Testis (tissue), 5 donors: ENCODE data around the gene NRBF2. TPM values are rescaled to one million over a fixed set of nuclear protein-coding genes. Genes with fewer than 3 reads are reported as not detected.
A peak's percentile ranks its signal among the peaks of the same experiment; 100 is the strongest.
"Not testable (repeated sequence)": the region's sequence is repeated elsewhere in the genome, so short reads cannot be mapped to it uniquely, and the experiment has no call there.

Experiments
- DNase-seq: peaks from one replicate; pipeline ENCODE4 v3.0.0-alpha.2; 2019
- H3K27ac ChIP-seq, 2 donors: fragments of 200-600 bp; sonication (generic); one replicate each; pipeline ENCODE4 v1.5.1; 2019
- H3K27me3 ChIP-seq: fragments of 200-600 bp; sonication (generic); one replicate; pipeline ENCODE4 v1.5.1; 2019
- H3K36me3 ChIP-seq: fragments of 200-600 bp; sonication (generic); one replicate; pipeline ENCODE4 v1.5.1; 2017; ENCODE audit warnings: low read depth; ENCODE audit errors: missing control alignments
- H3K4me1 ChIP-seq: fragments of 200-600 bp; sonication (generic); one replicate; pipeline ENCODE4 v1.5.1; 2019
- H3K4me3 ChIP-seq, 2 donors: fragments of 200-600 bp; sonication (generic); one replicate each; pipeline ENCODE4 v1.5.1; 2017 to 2019
- H3K9me3 ChIP-seq: fragments of 200-600 bp; sonication (generic); one replicate; pipeline ENCODE4 v1.5.1; 2017
- CTCF ChIP-seq, 3 experiments: fragments of 450-650 bp in 2 of 3; fragments of 200-600 bp in 1 of 3; sonication (generic) in 1 of 3; IDR thresholded peaks; one replicate each; pipeline ENCODE4 v1.5.1; 2016 to 2019; ENCODE audit warnings: antibody characterized with exemption in 3 of 3, mild to moderate bottlenecking in 2 of 3, moderate library complexity in 1 of 3
- POLR2A ChIP-seq: fragments of 450-650 bp; IDR thresholded peaks from one replicate; pipeline ENCODE4 v1.6.1; 2017; ENCODE audit warnings: antibody characterized with exemption, mild to moderate bottlenecking, moderate library complexity
- WGBS, 2 donors: methylation state at CpG; one replicate each; pipeline ENCODE4 v1.1.5; 2018; 5-methylcytosine and 5-hydroxymethylcytosine counted together
- intact Hi-C: fragments of 100-400 bp; cut with DNase I; formaldehyde crosslinking; loops from one replicate; pipeline ENCODE4 v1.15.1; 2023; ENCODE audit warnings: low total_unique reads
- long read RNA-seq, 2 donors: transcript quantifications; one replicate each; lab custom pipeline, GENCODE V29; 2026
- polyA plus RNA-seq: library from polyadenylated mRNA; stranded (reverse); fragments of 350-450 nt; fragmentation: Illumina TruSeq; extraction: RNeasy Lipid Tissue Mini Kit (QIAGEN cat#74804); gene quantifications from one replicate; pipeline ENCODE4 v1.2.3, GENCODE V29; 2014; ENCODE audit warnings: low read depth, low replicate concordance; ENCODE audit not compliant: insufficient read depth
- total RNA-seq, 2 donors: library from RNA; depleted of rRNA; stranded (reverse); fragments of >200 nt; gene quantifications; one replicate each; pipeline ENCODE4 v1.2.3, GENCODE V29; 2016

The NRBF2 gene
- total RNA-seq (10 to 100 TPM; 16.9 to 20.0 TPM), polyA plus RNA-seq (18.9 TPM)
- long read RNA-seq, donor 1, transcript NRBF2-201 (4 exons, 1,853 nt), result major isoform, 30 of 30 reads
- long read RNA-seq, donor 1, partial matches to known transcripts, result 0 of 30 reads
- long read RNA-seq, donor 1, other reads (novel, unspliced or antisense), result 0 of 30 reads
- long read RNA-seq, donor 2, transcript NRBF2-201 (4 exons, 1,853 nt), result major isoform, 20 of 20 reads
- long read RNA-seq, donor 2, partial matches to known transcripts, result 0 of 20 reads
- long read RNA-seq, donor 2, other reads (novel, unspliced or antisense), result 0 of 20 reads

GRCh38 chr10:63133056-63133820, at the start of gene NRBF2:
Gene NRBF2 (plus strand): TSS chr10:63133328. CDS start chr10:63133471, 143 bp downstream.
- TF ChIP-seq POLR2A (peak; percentile 80), CTCF (IDR thresholded peaks at IDR 0.05) (no peak)
- Histone ChIP-seq H3K36me3 (no peaks in the 10 kb centered on the region), H3K27me3 (no peaks in the 10 kb centered on the region), H3K4me1 (peaks cover 12% of the 10 kb centered on the region), H3K4me3 (peak within 1 kb of the TSS; percentile 90 to 99), H3K9me3 (no peaks in the 10 kb centered on the region), H3K27ac (peak within 1 kb of the TSS; percentile 91 to 92)
- DNase-seq, result peak; percentile 99
- intact Hi-C loops, result loop anchor here (10.0 kb wide), 1 partner anchor 318 kb away; the partner anchor contains the start of gene EGR2
- 1 to 2% methylated on average over 16 to 55 of the region's 55 CpGs for WGBS, 2 donors

- H3K27me3 ChIP-seq, H3K4me1 ChIP-seq, H3K36me3 ChIP-seq, H3K27ac ChIP-seq, H3K4me3 ChIP-seq, H3K9me3 ChIP-seq, intact Hi-C loops, DNase-seq: not testable (repeated sequence)
- WGBS, 2 donors, result 86 to 87% methylated on average over 14 of the region's 14 CpGs
These were observed 49.7 kb upstream of the NRBF2 start for GRCh38 chr10:63083406-63083805.

- intact Hi-C loops, result no loop called here
- WGBS, 2 donors, result 26% methylated on average over 7 of the region's 7 CpGs
These were observed 49.0 kb upstream of the NRBF2 start for GRCh38 chr10:63083904-63084689.

GRCh38 chr10:63084690-63085382, 48.3 kb upstream of the NRBF2 start:
- intact Hi-C loops, result no loop called here

More at GRCh38 chr10:63083904-63084689, 49.0 kb upstream of the NRBF2 start:
- Histone ChIP-seq H3K4me3 (no peak overlapping the region), H3K4me1 (no peaks in the 10 kb centered on the region), H3K27me3 (no peaks in the 10 kb centered on the region), H3K9me3 (no peaks in the 10 kb centered on the region), H3K36me3 (no peaks in the 10 kb centered on the region), H3K27ac (no peak overlapping the region)
- no peak for TF ChIP-seq POLR2A
- peak; percentile 48 to 65 (median 48) for TF ChIP-seq CTCF (IDR thresholded peaks at IDR 0.05)
- DNase-seq, result peak; percentile 78

More at GRCh38 chr10:63084690-63085382, 48.3 kb upstream of the NRBF2 start:
- H3K4me3 ChIP-seq, result no peak overlapping the region
- H3K27me3 ChIP-seq, result no peaks in the 10 kb centered on the region
- H3K27ac ChIP-seq, result peak overlapping the region in 1 of 2 donors; percentile 14
- no peaks in the 10 kb centered on the region for H3K36me3 ChIP-seq
- 60% methylated on average over 4 of the region's 4 CpGs for WGBS, 2 donors
- TF ChIP-seq POLR2A, result no peak
- no peak for TF ChIP-seq CTCF (IDR thresholded peaks at IDR 0.05)
- no peak for DNase-seq
- H3K9me3 ChIP-seq, result no peaks in the 10 kb centered on the region
- no peaks in the 10 kb centered on the region for H3K4me1 ChIP-seq
